ENCODE data around the gene STXBP5L.

GRCh38 chr3:121075191-121075590, 167.2 kb downstream of the STXBP5L start:
- no peak for TF ChIP-seq POLR2AphosphoS5 (IDR thresholded peaks at IDR 0.05)
- TF ChIP-seq POLR2A (IDR thresholded peaks at IDR 0.05) = no peak
